ENCODE measurements around the gene SERPINA9.

GRCh38 chr14:94426526-94426925 is 49.5 kb downstream of the SERPINA9 start:
- TF ChIP-seq EZH2 (IDR thresholded peaks at IDR 0.05; ENCODE audit: insufficient read depth, poor library complexity, severe bottlenecking) = no peak
- no peak for TF ChIP-seq EZH2phosphoT487 (IDR thresholded peaks at IDR 0.05; ENCODE audit: insufficient read depth, low read depth)

Measured in GM23248 (cell line).